NCI-H748 (cell line): ENCODE results near the gene THOC7.

ENCODE experiments used
- DNase-seq: peaks from one replicate; lab custom pipeline; 2025; ENCODE audit not compliant: unreplicated experiment; lab: John Stamatoyannopoulos, UW

The THOC7 gene

GRCh38 chr3:63878394-63879060, 14.9 kb upstream of the THOC7 start:
- no peak for DNase-seq

- DNase-seq: no peak
Observed at GRCh38 chr3:63877737-63878393, 14.3 kb upstream of the THOC7 start.

GRCh38 chr3:63876260-63876659, 12.7 kb upstream of the THOC7 start:
- DNase-seq: no peak

GRCh38 chr3:63875510-63875909, 11.9 kb upstream of the THOC7 start:
- DNase-seq: peak; percentile 60

GRCh38 chr3:63874769-63875168, 11.2 kb upstream of the THOC7 start:
- DNase-seq: no peak

GRCh38 chr3:63872135-63872924, 8.7 kb upstream of the THOC7 start:
- DNase-seq: no peak

GRCh38 chr3:63870615-63871005, 7.0 kb upstream of the THOC7 start:
- DNase-seq: no peak

GRCh38 chr3:63869940-63870614, 6.5 kb upstream of the THOC7 start:
- no peak for DNase-seq

GRCh38 chr3:63867225-63867624, 3.6 kb upstream of the THOC7 start:
- no peak for DNase-seq

- no peak for DNase-seq
Observed at GRCh38 chr3:63864965-63865327, 1.3 kb upstream of the THOC7 start.

- DNase-seq: peak; percentile 55
Observed at GRCh38 chr3:63864008-63864964, 681 bp upstream of the THOC7 start.

- DNase-seq: no peak
Observed at GRCh38 chr3:63862804-63863149, 828 bp downstream of the THOC7 start.

GRCh38 chr3:63861306-63861705, 2.3 kb downstream of the THOC7 start:
- DNase-seq: no peak

- no peak for DNase-seq
Observed at GRCh38 chr3:63860776-63861175, 2.8 kb downstream of the THOC7 start.

- no peak for DNase-seq
Observed at GRCh38 chr3:63857311-63857710, 6.3 kb downstream of the THOC7 start.

- no peak for DNase-seq
Observed at GRCh38 chr3:63855333-63855940, 8.2 kb downstream of the THOC7 start.

GRCh38 chr3:63853106-63853505, 10.5 kb downstream of the THOC7 start:
- no peak for DNase-seq

GRCh38 chr3:63851287-63851686, 12.3 kb downstream of the THOC7 start:
- no peak for DNase-seq

- DNase-seq: no peak
Observed at GRCh38 chr3:63849175-63849574, 14.4 kb downstream of the THOC7 start.
